Measurements from ENCODE around the gene STEAP2.

The STEAP2 gene

GRCh38 chr7:90233569-90233968, 22.0 kb downstream of the STEAP2 start:
- Histone ChIP-seq H3K27ac (ENCODE audit: low read length) (no peak overlapping the region), H3K36me3 (ENCODE audit: control insufficient read depth, insufficient read depth, low read length) (no peaks in the 10 kb centered on the region), H3K9me3 (ENCODE audit: control insufficient read depth, insufficient read depth, low read length) (no peaks in the 10 kb centered on the region), H3K4me1 (ENCODE audit: control insufficient read depth, insufficient read depth, low read length) (no peaks in the 10 kb centered on the region), H3K27me3 (ENCODE audit: control insufficient read depth, insufficient read depth, low read length) (no peaks in the 10 kb centered on the region), H3K4me3 (ENCODE audit: low read length) (no peak overlapping the region)
- DNase-seq (ENCODE audit: low read depth, low spot score) = no peak
- WGBS (ENCODE audit: insufficient coverage, insufficient read length) = no CpG with 5 or more reads among the region's 6 CpGs

GRCh38 chr7:90236721-90237289, 25.3 kb downstream of the STEAP2 start:
- Histone ChIP-seq H3K4me3 (ENCODE audit: low read length) (no peak overlapping the region), H3K27ac (ENCODE audit: low read length) (no peak overlapping the region), H3K9me3 (ENCODE audit: control insufficient read depth, insufficient read depth, low read length) (no peaks in the 10 kb centered on the region), H3K4me1 (ENCODE audit: control insufficient read depth, insufficient read depth, low read length) (no peaks in the 10 kb centered on the region), H3K27me3 (ENCODE audit: control insufficient read depth, insufficient read depth, low read length) (no peaks in the 10 kb centered on the region), H3K36me3 (ENCODE audit: control insufficient read depth, insufficient read depth, low read length) (no peaks in the 10 kb centered on the region)
- WGBS (ENCODE audit: insufficient coverage, insufficient read length) = no CpG with 5 or more reads among the region's 1 CpG
- no peak for DNase-seq (ENCODE audit: low read depth, low spot score)

GRCh38 chr7:90238022-90238421, 26.5 kb downstream of the STEAP2 start:
- Histone ChIP-seq H3K36me3 (ENCODE audit: control insufficient read depth, insufficient read depth, low read length) (no peaks in the 10 kb centered on the region), H3K4me3 (ENCODE audit: low read length) (no peak overlapping the region), H3K27me3 (ENCODE audit: control insufficient read depth, insufficient read depth, low read length) (no peaks in the 10 kb centered on the region), H3K4me1 (ENCODE audit: control insufficient read depth, insufficient read depth, low read length) (no peaks in the 10 kb centered on the region), H3K9me3 (ENCODE audit: control insufficient read depth, insufficient read depth, low read length) (no peaks in the 10 kb centered on the region), H3K27ac (ENCODE audit: low read length) (no peak overlapping the region)
- WGBS (ENCODE audit: insufficient coverage, insufficient read length) = no CpG with 5 or more reads among the region's 2 CpGs
- DNase-seq (ENCODE audit: low read depth, low spot score) = no peak

- H3K36me3 ChIP-seq (ENCODE audit: control insufficient read depth, insufficient read depth, low read length) = no peaks in the 10 kb centered on the region
- H3K9me3 ChIP-seq (ENCODE audit: control insufficient read depth, insufficient read depth, low read length) = no peaks in the 10 kb centered on the region
- WGBS (ENCODE audit: insufficient coverage, insufficient read length) = no CpG with 5 or more reads among the region's 1 CpG
- H3K27ac ChIP-seq (ENCODE audit: low read length) = no peak overlapping the region
- no peaks in the 10 kb centered on the region for H3K27me3 ChIP-seq (ENCODE audit: control insufficient read depth, insufficient read depth, low read length)
- no peak for DNase-seq (ENCODE audit: low read depth, low spot score)
- no peaks in the 10 kb centered on the region for H3K4me1 ChIP-seq (ENCODE audit: control insufficient read depth, insufficient read depth, low read length)
- no peak overlapping the region for H3K4me3 ChIP-seq (ENCODE audit: low read length)
Measured at GRCh38 chr7:90238583-90238982, 27.0 kb downstream of the STEAP2 start.

- H3K4me3 ChIP-seq (ENCODE audit: low read length) = no peak overlapping the region
- no peaks in the 10 kb centered on the region for H3K4me1 ChIP-seq (ENCODE audit: control insufficient read depth, insufficient read depth, low read length)
- no CpG with 5 or more reads among the region's 3 CpGs for WGBS (ENCODE audit: insufficient coverage, insufficient read length)
- DNase-seq (ENCODE audit: low read depth, low spot score) = no peak
- no peaks in the 10 kb centered on the region for H3K9me3 ChIP-seq (ENCODE audit: control insufficient read depth, insufficient read depth, low read length)
- no peak overlapping the region for H3K27ac ChIP-seq (ENCODE audit: low read length)
- no peaks in the 10 kb centered on the region for H3K36me3 ChIP-seq (ENCODE audit: control insufficient read depth, insufficient read depth, low read length)
- no peaks in the 10 kb centered on the region for H3K27me3 ChIP-seq (ENCODE audit: control insufficient read depth, insufficient read depth, low read length)
Measured at GRCh38 chr7:90239050-90239449, 27.5 kb downstream of the STEAP2 start.

GRCh38 chr7:90239625-90240228, 28.2 kb downstream of the STEAP2 start:
- Histone ChIP-seq H3K9me3 (ENCODE audit: control insufficient read depth, insufficient read depth, low read length) (no peaks in the 10 kb centered on the region), H3K4me1 (ENCODE audit: control insufficient read depth, insufficient read depth, low read length) (no peaks in the 10 kb centered on the region), H3K4me3 (ENCODE audit: low read length) (no peak overlapping the region), H3K36me3 (ENCODE audit: control insufficient read depth, insufficient read depth, low read length) (no peaks in the 10 kb centered on the region), H3K27ac (ENCODE audit: low read length) (no peak overlapping the region), H3K27me3 (ENCODE audit: control insufficient read depth, insufficient read depth, low read length) (no peaks in the 10 kb centered on the region)
- WGBS (ENCODE audit: insufficient coverage, insufficient read length) = no CpG with 5 or more reads among the region's 9 CpGs
- DNase-seq (ENCODE audit: low read depth, low spot score) = no peak

- no peak overlapping the region for H3K4me3 ChIP-seq (ENCODE audit: low read length)
- no peak for DNase-seq (ENCODE audit: low read depth, low spot score)
- H3K27me3 ChIP-seq (ENCODE audit: control insufficient read depth, insufficient read depth, low read length) = no peaks in the 10 kb centered on the region
- no peaks in the 10 kb centered on the region for H3K9me3 ChIP-seq (ENCODE audit: control insufficient read depth, insufficient read depth, low read length)
- H3K4me1 ChIP-seq (ENCODE audit: control insufficient read depth, insufficient read depth, low read length) = no peaks in the 10 kb centered on the region
- H3K36me3 ChIP-seq (ENCODE audit: control insufficient read depth, insufficient read depth, low read length) = no peaks in the 10 kb centered on the region
- no peak overlapping the region for H3K27ac ChIP-seq (ENCODE audit: low read length)
- no CpG with 5 or more reads among the region's 3 CpGs for WGBS (ENCODE audit: insufficient coverage, insufficient read length)
Measured at GRCh38 chr7:90242369-90243168, 31.0 kb downstream of the STEAP2 start.

- DNase-seq (ENCODE audit: low read depth, low spot score) = no peak
- Histone ChIP-seq H3K27me3 (ENCODE audit: control insufficient read depth, insufficient read depth, low read length) (no peaks in the 10 kb centered on the region), H3K4me3 (ENCODE audit: low read length) (no peak overlapping the region), H3K36me3 (ENCODE audit: control insufficient read depth, insufficient read depth, low read length) (no peaks in the 10 kb centered on the region), H3K4me1 (ENCODE audit: control insufficient read depth, insufficient read depth, low read length) (no peaks in the 10 kb centered on the region), H3K9me3 (ENCODE audit: control insufficient read depth, insufficient read depth, low read length) (no peaks in the 10 kb centered on the region), H3K27ac (ENCODE audit: low read length) (no peak overlapping the region)
- WGBS (ENCODE audit: insufficient coverage, insufficient read length) = no CpG with 5 or more reads among the region's 1 CpG
Measured at GRCh38 chr7:90243556-90243955, 32.0 kb downstream of the STEAP2 start.

- WGBS (ENCODE audit: insufficient coverage, insufficient read length) = no CpG with 5 or more reads among the region's 6 CpGs
Measured at GRCh38 chr7:90244565-90244908, 33.0 kb downstream of the STEAP2 start.

GRCh38 chr7:90244909-90245851, 33.6 kb downstream of the STEAP2 start, which contains the start of gene CFAP69:
Gene CFAP69 (plus strand): TSS chr7:90245174. CDS start chr7:90245425, 251 bp downstream.
- no peaks in the 10 kb centered on the region for H3K4me1 ChIP-seq (ENCODE audit: control insufficient read depth, insufficient read depth, low read length)
- peak; percentile 76 for DNase-seq (ENCODE audit: low read depth, low spot score)
- WGBS (ENCODE audit: insufficient coverage, insufficient read length) = no CpG with 5 or more reads among the region's 59 CpGs
- H3K9me3 ChIP-seq (ENCODE audit: control insufficient read depth, insufficient read depth, low read length) = no peaks in the 10 kb centered on the region
- no peaks in the 10 kb centered on the region for H3K27me3 ChIP-seq (ENCODE audit: control insufficient read depth, insufficient read depth, low read length)
- H3K4me3 ChIP-seq (ENCODE audit: low read length) = peak within 1 kb of the TSS; percentile 69
- no peak within 1 kb of the TSS for H3K27ac ChIP-seq (ENCODE audit: low read length)
- H3K36me3 ChIP-seq (ENCODE audit: control insufficient read depth, insufficient read depth, low read length) = no peaks in the 10 kb centered on the region

More at GRCh38 chr7:90244565-90244908, 33.0 kb downstream of the STEAP2 start:
- Histone ChIP-seq H3K4me1 (ENCODE audit: control insufficient read depth, insufficient read depth, low read length) (no peaks in the 10 kb centered on the region), H3K9me3 (ENCODE audit: control insufficient read depth, insufficient read depth, low read length) (no peaks in the 10 kb centered on the region), H3K27ac (ENCODE audit: low read length) (no peak overlapping the region), H3K27me3 (ENCODE audit: control insufficient read depth, insufficient read depth, low read length) (no peaks in the 10 kb centered on the region), H3K4me3 (ENCODE audit: low read length) (peak overlapping the region; percentile 69; the same call in 1 of the 2 replicates), H3K36me3 (ENCODE audit: control insufficient read depth, insufficient read depth, low read length) (no peaks in the 10 kb centered on the region)
- DNase-seq (ENCODE audit: low read depth, low spot score) = no peak

Data from iPS DF 6.9 (cell line).